ENCODE measurements around the gene TCF7L1. TPM values are rescaled to one million over a fixed set of nuclear protein-coding genes. Genes with fewer than 3 reads are reported as not detected.

Gene TCF7L1
- total RNA-seq, 1 experiment from 2014 or later, result 1.1 TPM

- H3K9me3 Mint-ChIP-seq (ENCODE audit: unreplicated experiment), result peaks cover 5% of the 10 kb centered on the region
- no peaks in the 10 kb centered on the region for H3K36me3 Mint-ChIP-seq (ENCODE audit: insufficient read depth, unreplicated experiment)
- CTCF ChIA-PET, result interaction anchor here (0.6 kb wide), 1 partner anchor 22 kb away, joined by 3 read pairs; no protein-coding TSS in a partner anchor
- intact Hi-C loops (cut with micrococcal nuclease), result no loop called here
- no peak overlapping the region for H3K27ac Mint-ChIP-seq (ENCODE audit: low read depth, unreplicated experiment)
- no TSS peak for BruUV-seq (replicated peaks)
- no peaks in the 10 kb centered on the region for H3K4me1 Mint-ChIP-seq (ENCODE audit: insufficient read depth, unreplicated experiment)
- POLR2A ChIA-PET, result interaction anchor here (0.7 kb wide), 1 partner anchor 34 kb away, joined by 3 read pairs; no protein-coding TSS in a partner anchor
- no peaks in the 10 kb centered on the region for H3K27me3 Mint-ChIP-seq (ENCODE audit: insufficient read depth, unreplicated experiment)
- no peak for TF ChIP-seq CTCF (IDR thresholded peaks at IDR 0.05; ENCODE audit: unreplicated experiment)
- no peak for DNase-seq (ENCODE audit: unreplicated experiment)
- no peak overlapping the region for H3K4me3 Mint-ChIP-seq (ENCODE audit: unreplicated experiment)
Measured at GRCh38 chr2:85191157-85191556, 58.0 kb downstream of the TCF7L1 start.

GRCh38 chr2:85194780-85195480 is 61.7 kb downstream of the TCF7L1 start:
- Mint-ChIP-seq H3K27ac (ENCODE audit: low read depth, unreplicated experiment) (no peak overlapping the region), H3K4me3 (ENCODE audit: unreplicated experiment) (no peak overlapping the region), H3K36me3 (ENCODE audit: insufficient read depth, unreplicated experiment) (no peaks in the 10 kb centered on the region), H3K9me3 (ENCODE audit: unreplicated experiment) (peaks cover 5% of the 10 kb centered on the region), H3K27me3 (ENCODE audit: insufficient read depth, unreplicated experiment) (no peaks in the 10 kb centered on the region), H3K4me1 (ENCODE audit: insufficient read depth, unreplicated experiment) (no peaks in the 10 kb centered on the region)
- CTCF ChIA-PET, result no interaction called here
- BruUV-seq (replicated peaks), result no TSS peak
- POLR2A ChIA-PET, result no interaction called here
- no peak for DNase-seq (ENCODE audit: unreplicated experiment)
- intact Hi-C loops (cut with micrococcal nuclease), result no loop called here
- TF ChIP-seq CTCF (IDR thresholded peaks at IDR 0.05; ENCODE audit: unreplicated experiment), result no peak

GRCh38 chr2:85195956-85196355 is 62.8 kb downstream of the TCF7L1 start:
- DNase-seq (ENCODE audit: unreplicated experiment), result no peak
- POLR2A ChIA-PET, result no interaction called here
- peaks cover 5% of the 10 kb centered on the region for H3K9me3 Mint-ChIP-seq (ENCODE audit: unreplicated experiment)
- H3K27me3 Mint-ChIP-seq (ENCODE audit: insufficient read depth, unreplicated experiment), result no peaks in the 10 kb centered on the region
- TF ChIP-seq CTCF (IDR thresholded peaks at IDR 0.05; ENCODE audit: unreplicated experiment), result no peak
- no peak overlapping the region for H3K4me3 Mint-ChIP-seq (ENCODE audit: unreplicated experiment)
- CTCF ChIA-PET, result no interaction called here
- no peak overlapping the region for H3K27ac Mint-ChIP-seq (ENCODE audit: low read depth, unreplicated experiment)
- H3K36me3 Mint-ChIP-seq (ENCODE audit: insufficient read depth, unreplicated experiment), result no peaks in the 10 kb centered on the region
- intact Hi-C loops (cut with micrococcal nuclease), result no loop called here
- no peaks in the 10 kb centered on the region for H3K4me1 Mint-ChIP-seq (ENCODE audit: insufficient read depth, unreplicated experiment)
- BruUV-seq (replicated peaks), result no TSS peak

GRCh38 chr2:85199698-85200097 is 66.5 kb downstream of the TCF7L1 start:
- Mint-ChIP-seq H3K36me3 (ENCODE audit: insufficient read depth, unreplicated experiment) (peaks cover 6% of the 10 kb centered on the region), H3K27ac (ENCODE audit: low read depth, unreplicated experiment) (no peak overlapping the region), H3K4me1 (ENCODE audit: insufficient read depth, unreplicated experiment) (no peaks in the 10 kb centered on the region), H3K27me3 (ENCODE audit: insufficient read depth, unreplicated experiment) (no peaks in the 10 kb centered on the region), H3K4me3 (ENCODE audit: unreplicated experiment) (no peak overlapping the region), H3K9me3 (ENCODE audit: unreplicated experiment) (no peaks in the 10 kb centered on the region)
- no TSS peak for BruUV-seq (replicated peaks)
- POLR2A ChIA-PET, result interaction anchor here (1.0 kb wide), 1 partner anchor 20 kb away, joined by 3 read pairs; no protein-coding TSS in a partner anchor
- no peak for DNase-seq (ENCODE audit: unreplicated experiment)
- intact Hi-C loops (cut with micrococcal nuclease), result no loop called here
- TF ChIP-seq CTCF (IDR thresholded peaks at IDR 0.05; ENCODE audit: unreplicated experiment), result no peak
- CTCF ChIA-PET, result interaction anchor here (0.7 kb wide), 1 partner anchor 17 kb away, joined by 5 read pairs; no protein-coding TSS in a partner anchor
